Left ventricle myocardium inferior (tissue), 1 donor: ENCODE measurements around the gene BMX. TPM values are rescaled to one million over a fixed set of nuclear protein-coding genes. Genes with fewer than 3 reads are reported as not detected.

Source experiments
- DNase-seq: peaks from one replicate; pipeline ENCODE4 v3.0.0-alpha.2; 2020
- H3K27ac ChIP-seq: fragments of 200-600 bp; replicated peaks from 2 replicates; pipeline ENCODE4 v1.8.0; 2021
- H3K27me3 ChIP-seq: fragments of 200-600 bp; 2 replicates; pipeline ENCODE4 v1.8.0; 2021; ENCODE audit warnings: low read depth
- H3K36me3 ChIP-seq: fragments of 200-600 bp; 2 replicates; pipeline ENCODE4 v1.8.0; 2021
- H3K4me1 ChIP-seq: fragments of 200-600 bp; 2 replicates; pipeline ENCODE4 v1.8.0; 2021
- H3K4me3 ChIP-seq: fragments of 200-600 bp; 2 replicates; pipeline ENCODE4 v1.8.0; 2021; ENCODE audit warnings: mild to moderate bottlenecking, moderate library complexity
- H3K9me3 ChIP-seq: fragments of 200-600 bp; replicated peaks from 2 replicates; pipeline ENCODE4 v1.8.0; 2021
- intact Hi-C: fragments of 100-400 bp; cut with micrococcal nuclease; formaldehyde crosslinking; loops from one replicate; pipeline ENCODE4 v1.11.0; 2022
- total RNA-seq: library from RNA; stranded (reverse); fragmentation: NEBNext Ultra II Directional; extraction: Animal tissue kit (Norgen Biotek cat#: 25700); gene quantifications from one replicate; pipeline ENCODE4 v1.2.1, GENCODE V29; 2021
- TF ChIP-seq, protein P1 (sequence below): fragments of 200-600 bp; IDR thresholded peaks from 2 replicates; pipeline ENCODE4 v1.8.0; 2021; ENCODE audit warnings: antibody characterized with exemption, mild to moderate bottlenecking, borderline replicate concordance
- donor health status: DM: no; HTN: yes; CAD: no; lungs with severe emphysema.

Gene BMX
- total RNA-seq, 1 donor from 2014 or later = 3.3 TPM

- H3K9me3 ChIP-seq = no peaks in the 10 kb centered on the region
- H3K4me1 ChIP-seq = peaks cover 25% of the 10 kb centered on the region
- TF ChIP-seq, protein P1, sequence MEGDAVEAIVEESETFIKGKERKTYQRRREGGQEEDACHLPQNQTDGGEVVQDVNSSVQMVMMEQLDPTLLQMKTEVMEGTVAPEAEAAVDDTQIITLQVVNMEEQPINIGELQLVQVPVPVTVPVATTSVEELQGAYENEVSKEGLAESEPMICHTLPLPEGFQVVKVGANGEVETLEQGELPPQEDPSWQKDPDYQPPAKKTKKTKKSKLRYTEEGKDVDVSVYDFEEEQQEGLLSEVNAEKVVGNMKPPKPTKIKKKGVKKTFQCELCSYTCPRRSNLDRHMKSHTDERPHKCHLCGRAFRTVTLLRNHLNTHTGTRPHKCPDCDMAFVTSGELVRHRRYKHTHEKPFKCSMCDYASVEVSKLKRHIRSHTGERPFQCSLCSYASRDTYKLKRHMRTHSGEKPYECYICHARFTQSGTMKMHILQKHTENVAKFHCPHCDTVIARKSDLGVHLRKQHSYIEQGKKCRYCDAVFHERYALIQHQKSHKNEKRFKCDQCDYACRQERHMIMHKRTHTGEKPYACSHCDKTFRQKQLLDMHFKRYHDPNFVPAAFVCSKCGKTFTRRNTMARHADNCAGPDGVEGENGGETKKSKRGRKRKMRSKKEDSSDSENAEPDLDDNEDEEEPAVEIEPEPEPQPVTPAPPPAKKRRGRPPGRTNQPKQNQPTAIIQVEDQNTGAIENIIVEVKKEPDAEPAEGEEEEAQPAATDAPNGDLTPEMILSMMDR = peak; percentile 51
- no peak for DNase-seq
- H3K27ac ChIP-seq = peak overlapping the region; percentile 50
- no peaks in the 10 kb centered on the region for H3K36me3 ChIP-seq
- intact Hi-C loops = loop anchor here (5.0 kb wide), 1 partner anchor 116 kb away; no protein-coding TSS in a partner anchor
- H3K27me3 ChIP-seq = no peaks in the 10 kb centered on the region
- H3K4me3 ChIP-seq = no peak overlapping the region
Observed at GRCh38 chrX:15468036-15468435, 32.6 kb upstream of the BMX start.

- Histone ChIP-seq H3K36me3 (no peaks in the 10 kb centered on the region), H3K27me3 (no peaks in the 10 kb centered on the region), H3K4me3 (no peak overlapping the region), H3K4me1 (peaks cover 26% of the 10 kb centered on the region), H3K27ac (no peak overlapping the region), H3K9me3 (no peaks in the 10 kb centered on the region)
- intact Hi-C loops = loop anchor here (5.0 kb wide), 1 partner anchor 117 kb away; no protein-coding TSS in a partner anchor
- TF ChIP-seq, protein P1 = no peak
- DNase-seq = no peak
Observed at GRCh38 chrX:15469613-15470012, 31.0 kb upstream of the BMX start.

DNA sequence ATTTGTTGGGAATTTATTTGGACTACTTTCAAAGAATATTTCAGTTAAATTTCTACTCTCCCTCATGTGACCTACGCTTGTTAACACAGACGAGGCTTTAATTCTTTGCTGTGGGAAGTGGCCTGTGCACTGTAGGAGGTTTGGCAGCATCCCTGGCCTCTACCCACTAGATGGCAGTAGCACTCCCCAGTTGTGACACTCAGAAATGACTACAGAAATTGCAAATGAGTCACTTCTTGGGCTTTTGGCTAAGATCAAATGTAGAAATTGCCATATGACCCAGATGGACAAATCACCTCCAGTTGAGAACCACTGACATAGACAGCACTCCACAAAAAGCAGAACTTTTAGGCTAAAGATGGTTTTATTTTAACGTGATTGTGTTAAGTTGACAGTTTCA, 29.6 kb upstream of the BMX start:
- Histone ChIP-seq H3K4me1 (peaks cover 15% of the 10 kb centered on the region), H3K4me3 (no peak overlapping the region), H3K36me3 (no peaks in the 10 kb centered on the region), H3K9me3 (no peaks in the 10 kb centered on the region), H3K27me3 (no peaks in the 10 kb centered on the region), H3K27ac (no peak overlapping the region)
- intact Hi-C loops = no loop called here
- TF ChIP-seq, protein P1 = peak; percentile 74
- peak; percentile 18 for DNase-seq

DNA sequence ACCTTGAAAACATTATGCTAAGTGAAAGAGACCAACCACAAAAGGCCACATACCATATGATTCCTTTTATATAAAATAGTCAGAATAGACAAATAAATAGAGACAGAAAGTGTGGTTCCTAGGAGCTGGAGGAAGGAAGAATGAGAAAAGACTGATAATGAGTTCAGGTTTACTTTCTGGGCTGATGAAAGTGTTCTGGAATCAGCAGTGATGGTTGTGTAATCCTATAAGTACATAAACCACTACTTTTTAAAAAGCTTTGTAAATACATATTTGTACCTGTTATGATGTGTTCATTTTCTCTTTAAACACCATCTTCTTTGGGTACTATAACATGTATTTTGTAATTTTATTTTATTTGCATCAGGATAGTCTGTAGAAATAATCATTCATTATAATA, 28.1 kb upstream of the BMX start:
- intact Hi-C loops = no loop called here
- H3K9me3 ChIP-seq = no peaks in the 10 kb centered on the region
- H3K36me3 ChIP-seq = no peaks in the 10 kb centered on the region
- H3K4me1 ChIP-seq = peaks cover 15% of the 10 kb centered on the region
- no peak overlapping the region for H3K4me3 ChIP-seq
- DNase-seq = no peak
- H3K27ac ChIP-seq = no peak overlapping the region
- TF ChIP-seq, protein P1 = no peak
- H3K27me3 ChIP-seq = no peaks in the 10 kb centered on the region

- no peaks in the 10 kb centered on the region for H3K27me3 ChIP-seq
- peaks cover 11% of the 10 kb centered on the region for H3K4me1 ChIP-seq
Observed at GRCh38 chrX:15474028-15474427, 26.6 kb upstream of the BMX start.

More at GRCh38 chrX:15474028-15474427, 26.6 kb upstream of the BMX start:
- no peaks in the 10 kb centered on the region for H3K9me3 ChIP-seq
- intact Hi-C loops = no loop called here
- no peak overlapping the region for H3K4me3 ChIP-seq
- TF ChIP-seq, protein P1 = no peak
- DNase-seq = no peak
- H3K36me3 ChIP-seq = peaks cover 11% of the 10 kb centered on the region
- peak overlapping the region; percentile 63 for H3K27ac ChIP-seq
